HG03135 (cell line): ENCODE data around the gene ALG2.

Experiments
- ATAC-seq: cut with Tn5 transposase; IDR thresholded peaks from one replicate; pipeline ENCODE4 v1.9.1; 2021; ENCODE audit warnings: mild to moderate bottlenecking, moderate library complexity; ENCODE audit not compliant: unreplicated experiment

ALG2 gene

GRCh38 chr9:99177576-99178366 is 44.0 kb downstream of the ALG2 start:
- ATAC-seq = no peak

GRCh38 chr9:99176527-99177013 is 45.2 kb downstream of the ALG2 start:
- ATAC-seq = no peak

GRCh38 chr9:99173570-99174504 is 47.9 kb downstream of the ALG2 start:
- ATAC-seq = no peak

- no peak for ATAC-seq
Observed at GRCh38 chr9:99172124-99173091, 49.3 kb downstream of the ALG2 start.

GRCh38 chr9:99171225-99172123 is 50.3 kb downstream of the ALG2 start:
- no peak for ATAC-seq

GRCh38 chr9:99169982-99170761 is 51.6 kb downstream of the ALG2 start:
- no peak for ATAC-seq

GRCh38 chr9:99169086-99169485 is 52.7 kb downstream of the ALG2 start:
- no peak for ATAC-seq

GRCh38 chr9:99167694-99168093 is 54.0 kb downstream of the ALG2 start:
- ATAC-seq = no peak

- no peak for ATAC-seq
Observed at GRCh38 chr9:99167119-99167518, 54.6 kb downstream of the ALG2 start.
